ENCODE results near the gene EEF1A2.

The EEF1A2 gene

DNA sequence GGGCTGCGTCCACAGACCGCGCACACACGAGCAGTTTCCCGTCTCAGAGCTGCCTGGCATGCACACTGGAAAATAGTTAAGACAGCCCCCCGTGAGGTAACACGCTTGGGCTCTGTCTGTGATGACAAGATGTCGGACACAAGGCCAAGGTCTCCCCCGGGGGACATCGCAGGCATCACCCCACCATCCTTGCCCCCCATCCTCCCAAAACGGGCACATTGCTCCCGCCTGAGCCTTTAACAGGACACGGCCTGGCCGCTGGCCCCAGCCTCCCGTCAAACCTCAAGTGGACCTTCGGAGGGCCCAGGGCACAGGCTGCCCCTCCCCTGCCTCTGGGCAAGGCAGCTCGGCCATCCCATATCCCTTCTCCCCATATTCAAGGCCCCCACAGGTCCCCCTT lies 32.0 kb downstream of the EEF1A2 start:
- DNase-seq = no peak

DNA sequence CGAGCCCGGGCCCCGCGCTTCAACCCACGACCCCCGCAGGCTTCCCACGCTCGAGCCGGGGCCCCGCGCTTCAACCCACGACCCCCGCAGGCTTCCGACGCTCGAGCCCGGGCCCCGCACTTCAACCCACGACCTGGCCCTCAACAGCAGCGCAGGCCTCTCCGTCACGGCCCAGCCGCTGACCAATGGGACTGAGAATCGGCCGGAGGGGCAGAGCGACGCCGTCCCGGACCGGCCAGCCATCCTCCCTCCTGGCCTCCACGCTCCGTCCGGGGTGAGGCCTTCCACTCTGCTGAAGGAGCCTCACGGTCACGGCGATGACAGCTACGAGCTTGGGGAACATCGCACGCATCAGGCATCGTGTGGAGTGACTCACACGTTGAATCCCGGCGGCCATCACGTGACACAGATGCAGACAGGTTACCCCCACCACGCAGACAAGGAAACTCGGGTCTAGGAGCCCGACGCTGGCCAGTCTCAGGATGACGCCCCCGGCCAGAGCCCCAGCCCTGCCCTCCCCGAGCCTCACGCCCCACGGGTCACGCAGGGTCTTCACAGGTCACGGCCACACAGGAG lies 32.5 kb downstream of the EEF1A2 start:
- no peak for DNase-seq

DNA sequence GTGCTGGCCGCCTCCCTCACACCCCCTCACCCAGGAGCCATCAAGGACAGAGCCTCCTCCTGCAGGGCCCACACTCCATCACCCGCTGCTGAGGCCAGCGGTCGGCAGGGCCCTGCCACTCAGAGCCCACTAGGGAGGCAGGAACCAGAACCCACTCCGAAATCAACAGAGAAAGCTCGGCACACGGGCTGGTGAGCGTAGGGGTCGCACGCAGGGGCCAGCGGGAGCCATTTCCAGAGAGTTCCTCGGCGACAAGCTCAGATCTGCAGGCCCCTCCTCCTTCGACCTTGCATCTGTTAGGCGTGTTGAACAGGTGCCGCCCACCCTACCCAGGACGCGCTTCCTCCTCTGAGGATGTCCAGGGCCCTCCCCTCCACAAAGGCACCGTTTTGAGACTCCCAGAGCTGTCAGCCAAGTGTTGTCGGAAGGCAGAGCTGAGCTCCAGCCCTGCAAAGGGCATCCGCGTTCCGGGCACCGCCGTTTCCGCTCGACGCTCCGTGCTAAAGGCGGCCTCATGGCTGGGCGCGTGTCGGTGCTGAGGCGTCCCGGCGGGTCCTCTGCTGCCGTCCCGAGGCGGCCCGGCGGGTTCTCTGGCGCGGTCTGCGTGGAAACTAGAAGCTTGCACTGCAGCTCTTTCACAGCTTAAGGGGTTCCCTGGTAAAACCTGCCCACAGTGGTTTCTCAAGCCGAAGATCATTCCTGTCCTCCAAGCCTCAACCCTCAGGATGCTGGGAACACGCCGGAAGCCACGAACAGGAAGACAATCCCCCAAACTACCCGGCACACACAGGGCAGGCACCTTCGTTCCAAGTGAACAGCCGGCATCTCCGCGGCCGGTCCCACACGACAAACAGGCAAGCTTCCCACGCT lies 33.3 kb downstream of the EEF1A2 start:
- no peak for DNase-seq

DNA sequence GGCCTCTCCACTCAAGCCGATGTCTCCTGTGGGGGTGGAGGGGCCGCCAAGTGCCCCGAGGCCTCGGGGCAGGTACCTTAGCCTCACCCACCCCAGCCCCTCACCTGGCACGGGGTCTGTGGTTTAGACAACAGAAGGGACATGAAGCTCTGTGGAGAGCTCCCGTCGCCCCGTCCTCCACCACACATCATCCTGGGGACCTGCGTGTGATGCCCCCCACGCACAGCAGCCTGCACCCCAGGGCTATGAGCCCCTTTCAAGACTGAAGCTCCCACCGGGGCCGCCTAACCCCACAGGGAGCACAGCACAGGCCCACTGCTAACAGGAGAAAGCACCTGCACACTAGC lies 34.6 kb downstream of the EEF1A2 start:
- DNase-seq = no peak

DNA sequence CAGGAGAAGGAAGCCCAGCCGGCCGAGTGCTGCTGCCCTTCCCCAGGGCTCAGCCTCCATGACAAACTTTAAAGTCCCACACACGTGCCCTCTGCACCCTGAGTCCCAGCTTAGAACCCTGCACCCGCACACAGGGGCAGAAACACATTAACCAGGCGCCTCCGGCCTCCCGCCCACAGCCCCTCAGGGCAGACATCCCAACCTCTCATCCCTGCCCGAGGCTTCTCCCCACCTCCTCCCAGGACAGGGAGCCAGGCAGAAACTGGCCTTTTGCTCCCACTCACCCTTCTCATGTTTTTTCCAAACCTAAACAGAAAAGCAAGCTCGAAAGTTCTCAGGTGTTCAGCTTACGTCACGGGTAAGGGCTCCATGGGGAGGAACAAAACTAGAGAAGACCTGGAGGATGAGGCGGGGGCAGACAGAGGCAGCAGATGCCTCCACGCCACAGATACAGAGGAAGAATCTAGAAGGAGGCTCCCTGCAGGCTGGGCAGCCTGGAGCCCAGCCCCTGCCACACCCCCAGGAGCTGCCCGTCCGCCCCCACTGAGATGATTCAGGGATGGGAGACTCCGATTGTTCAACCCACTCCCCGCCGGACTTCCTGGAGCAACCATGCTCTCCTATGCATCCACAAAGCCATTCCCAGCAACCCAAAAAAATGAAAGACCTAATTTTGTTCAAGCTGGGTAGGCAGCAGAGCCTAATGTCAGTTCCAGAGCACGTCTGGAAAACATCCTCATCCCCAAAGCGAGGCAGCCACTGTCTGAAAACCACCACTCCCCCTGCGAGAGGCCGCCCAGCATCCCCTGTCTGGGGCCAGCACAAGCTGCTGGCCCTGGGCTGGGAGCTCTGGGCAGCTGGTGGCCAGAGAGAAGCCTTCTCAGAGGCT lies 35.2 kb downstream of the EEF1A2 start:
- no peak for DNase-seq

DNA sequence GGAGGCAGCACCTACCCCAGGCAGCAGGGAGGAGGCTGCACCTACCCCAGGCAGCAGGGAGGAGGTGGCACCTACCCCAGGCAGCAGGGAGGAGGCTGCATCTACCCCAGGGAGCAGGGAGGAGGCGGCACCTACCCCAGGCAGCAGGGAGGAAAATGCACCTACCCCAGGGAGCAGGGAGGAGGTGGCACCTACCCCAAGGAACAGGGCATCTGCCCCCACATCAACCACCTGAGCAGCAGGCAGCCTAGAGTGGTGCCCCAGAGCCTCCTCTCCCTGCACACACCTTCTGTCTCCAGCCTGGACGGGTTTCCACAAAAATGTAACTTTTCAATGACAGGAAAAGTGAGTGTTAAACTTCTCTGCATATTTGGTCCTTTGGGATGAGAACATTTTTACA lies 36.6 kb downstream of the EEF1A2 start:
- no peak for DNase-seq

DNA sequence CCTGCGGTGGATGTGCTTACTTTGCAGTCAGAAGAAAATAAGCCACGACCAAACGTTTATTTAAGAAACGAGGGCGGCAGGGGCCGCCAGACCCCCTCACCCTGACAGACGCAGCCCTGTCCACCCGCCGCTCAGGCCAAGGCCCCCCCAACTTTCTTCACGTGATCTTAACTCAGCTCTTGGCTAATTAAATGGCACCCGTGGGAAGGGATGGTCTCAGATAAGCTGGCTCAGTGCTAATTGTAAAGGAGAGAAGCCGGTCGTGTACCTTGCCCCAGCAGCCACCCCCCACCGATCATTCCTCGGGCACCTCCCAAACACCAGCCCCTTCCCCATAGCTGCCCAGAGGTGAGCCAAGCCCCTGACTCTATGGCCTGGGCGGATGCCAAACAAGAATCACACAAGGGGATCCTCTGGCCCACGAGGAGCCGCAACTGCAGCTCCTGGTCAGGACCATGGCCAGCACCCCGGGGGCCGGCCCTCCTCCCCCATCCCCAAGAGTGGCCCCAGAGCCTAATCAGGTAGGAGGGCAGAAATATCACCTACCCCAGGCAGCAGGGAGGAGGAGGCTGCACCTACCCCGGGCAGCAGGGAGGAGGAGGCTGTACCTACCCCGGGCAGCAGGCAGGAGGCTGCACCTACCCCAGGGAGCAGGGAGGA lies 37.6 kb downstream of the EEF1A2 start:
- no peak for DNase-seq

DNA sequence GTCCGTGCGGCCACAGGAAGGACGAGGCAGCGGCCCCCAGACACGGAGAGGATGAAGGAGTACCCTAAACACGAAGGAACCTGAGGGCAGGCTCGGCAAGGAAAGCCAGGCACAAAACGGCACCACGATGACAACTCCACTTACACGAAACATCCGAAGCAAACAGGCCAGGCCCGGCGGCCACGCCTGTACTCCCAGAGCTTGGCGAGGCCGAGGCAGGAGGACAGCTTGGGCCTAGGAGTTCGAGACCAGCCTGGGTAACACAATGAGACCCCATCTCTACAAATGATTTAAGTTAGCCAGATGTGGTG lies 39.9 kb downstream of the EEF1A2 start:
- DNase-seq = no peak

DNA sequence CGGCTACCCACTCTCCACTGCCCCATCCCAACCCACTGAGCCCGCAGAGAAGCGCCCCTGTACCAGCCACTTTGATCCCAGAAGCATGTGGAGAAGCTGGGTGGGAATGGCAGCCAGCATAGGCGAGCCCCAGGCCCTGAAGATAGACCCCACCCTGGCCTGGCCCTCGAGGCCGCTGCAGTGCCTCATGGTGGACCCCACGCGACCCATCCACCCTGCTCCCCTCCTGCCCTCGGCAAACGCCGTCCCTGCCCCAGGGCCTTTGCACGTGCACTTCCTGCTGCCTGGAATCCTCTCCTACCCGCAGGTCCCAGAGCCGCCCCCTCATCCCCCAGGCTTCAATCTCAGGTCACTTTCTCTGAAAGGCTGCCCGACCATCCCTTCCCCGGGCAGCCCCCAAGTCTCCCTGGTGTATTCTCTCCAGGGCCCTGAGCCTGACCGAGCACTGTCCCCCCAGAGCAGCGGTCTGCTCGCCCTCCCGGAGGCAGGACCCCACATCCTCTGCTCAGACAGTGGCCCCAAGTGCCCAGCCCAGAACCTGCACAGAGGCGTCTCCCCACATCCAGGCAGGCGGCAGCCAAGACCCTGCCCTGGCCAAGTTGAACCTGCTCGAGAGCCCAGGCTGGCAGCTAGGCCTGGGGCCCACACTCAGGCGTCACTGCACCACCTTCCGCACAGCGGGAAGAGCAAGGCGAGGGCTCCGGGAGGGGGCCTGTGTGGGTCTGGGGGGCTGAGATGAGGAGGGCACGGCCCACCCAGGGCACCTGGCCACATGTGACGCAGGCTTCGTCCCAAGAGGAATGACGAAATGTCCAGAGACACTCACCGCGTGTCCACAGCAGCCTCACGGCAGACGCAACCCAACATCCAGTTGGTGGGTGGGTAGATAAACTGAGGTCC lies 40.5 kb downstream of the EEF1A2 start:
- no peak for DNase-seq

DNA sequence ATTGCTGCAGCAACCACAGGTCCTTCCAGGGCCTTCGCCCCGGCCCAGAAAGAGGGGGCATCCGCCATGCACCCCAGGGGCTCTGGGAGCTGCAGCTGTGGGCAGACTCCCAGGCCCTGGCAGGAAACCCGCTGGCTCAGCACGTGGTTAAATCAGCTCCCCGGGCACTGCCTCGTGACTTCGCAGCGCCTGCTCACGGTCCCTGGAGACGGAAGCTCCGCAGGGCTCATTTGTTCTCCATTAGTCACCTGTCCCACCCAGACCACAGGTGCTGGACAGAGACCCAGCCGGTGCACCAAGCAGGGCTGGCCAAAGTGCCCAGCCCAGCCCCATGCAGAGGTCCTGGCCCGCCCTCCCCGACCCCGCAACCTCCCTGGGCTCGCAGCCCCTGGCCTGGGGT lies 41.1 kb downstream of the EEF1A2 start:
- no peak for DNase-seq

DNA sequence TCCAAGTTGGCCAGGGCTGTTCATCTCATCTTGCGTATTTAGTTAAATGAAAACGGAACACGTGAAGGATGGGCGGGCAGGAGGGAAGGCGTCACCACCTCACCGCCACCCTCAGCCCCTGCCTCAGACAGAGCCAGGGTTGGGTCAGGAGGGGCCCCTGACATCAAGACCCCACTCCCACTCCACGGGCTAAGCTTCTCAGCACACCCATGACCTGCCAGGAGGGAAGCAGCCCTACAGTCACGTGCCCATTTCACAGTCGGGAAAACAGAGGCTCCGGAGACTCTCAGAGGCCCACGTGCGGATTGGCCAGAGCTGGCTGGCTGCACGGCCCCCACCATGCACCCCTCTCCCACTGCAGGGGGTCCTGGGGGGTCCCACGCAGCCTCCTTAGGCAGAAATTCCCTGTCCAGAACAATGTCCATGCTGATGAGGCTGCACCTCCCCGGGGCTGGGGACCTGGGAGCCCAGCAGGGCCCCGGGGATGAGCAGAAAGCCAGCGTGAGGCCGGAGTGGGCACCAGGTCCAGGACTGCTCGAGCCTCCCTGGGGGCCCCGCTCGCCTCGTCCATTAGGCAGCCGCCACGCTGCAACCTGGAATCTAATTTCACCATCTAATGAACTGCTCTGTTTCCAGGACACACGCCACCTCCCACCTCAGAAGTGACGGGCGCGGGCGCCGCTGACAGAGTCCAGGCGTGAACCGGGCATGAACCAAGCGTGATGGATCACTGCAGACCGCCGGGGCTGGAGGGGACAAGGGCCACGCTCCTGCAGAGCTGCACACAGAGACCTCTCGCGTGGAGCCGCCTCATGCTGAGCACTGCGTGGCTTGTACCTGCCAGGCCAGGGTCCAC lies 42.2 kb downstream of the EEF1A2 start:
- DNase-seq = no peak

DNA sequence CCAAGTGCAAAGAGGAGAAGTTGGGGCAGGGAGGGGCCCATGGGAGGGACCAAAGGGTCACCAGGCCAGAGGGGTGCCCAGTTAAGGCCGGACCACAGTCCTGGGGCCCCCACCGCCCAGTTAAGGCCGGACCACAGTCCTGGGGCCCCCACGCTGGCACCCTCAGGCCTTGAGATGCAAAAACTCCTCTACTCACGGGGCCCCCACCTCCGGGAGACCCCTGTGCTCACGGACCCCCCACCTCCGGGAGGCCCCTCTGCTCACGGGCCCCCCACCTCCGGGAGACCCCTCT lies 43.4 kb downstream of the EEF1A2 start:
- no peak for DNase-seq

DNA sequence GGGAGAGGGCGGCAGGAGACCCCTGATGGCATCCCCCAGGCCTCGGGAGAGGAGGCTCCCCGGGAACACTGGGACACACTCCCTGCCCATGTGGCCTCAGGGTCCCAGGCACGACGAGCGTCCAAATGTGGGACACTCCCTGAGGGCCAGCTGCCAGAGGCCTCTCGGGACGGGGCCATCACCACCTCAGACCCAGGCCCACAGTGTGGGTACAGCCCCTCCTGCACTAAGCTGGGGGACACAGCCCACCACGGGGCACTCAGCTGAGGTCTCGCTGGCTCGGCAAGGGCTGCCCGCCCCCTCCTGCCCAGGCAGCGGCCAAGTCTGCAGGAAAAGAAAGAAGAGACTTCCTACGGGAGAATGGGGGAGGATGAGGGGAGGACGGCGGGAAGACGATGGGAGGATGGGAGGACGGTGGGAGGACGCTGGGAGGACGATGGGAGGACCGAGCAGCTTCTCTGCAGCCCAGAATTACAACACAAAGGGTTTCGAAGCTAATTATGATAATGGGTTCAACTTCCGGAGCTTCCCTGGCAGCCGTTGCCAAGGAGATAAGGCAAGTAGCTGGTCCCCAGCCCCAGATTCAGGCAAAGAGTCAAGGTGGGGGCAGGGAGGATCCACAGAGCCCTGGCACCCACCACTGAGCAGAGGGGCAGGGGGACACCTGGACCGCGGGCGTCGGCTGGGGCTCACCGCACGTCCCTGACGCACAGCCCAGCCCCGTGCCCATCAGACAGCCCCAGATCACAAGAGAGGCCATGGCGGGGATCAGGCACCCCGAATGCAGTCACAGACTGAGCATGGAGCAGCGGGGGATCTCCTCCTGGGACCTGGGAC lies 43.9 kb downstream of the EEF1A2 start:
- no peak for DNase-seq

DNA sequence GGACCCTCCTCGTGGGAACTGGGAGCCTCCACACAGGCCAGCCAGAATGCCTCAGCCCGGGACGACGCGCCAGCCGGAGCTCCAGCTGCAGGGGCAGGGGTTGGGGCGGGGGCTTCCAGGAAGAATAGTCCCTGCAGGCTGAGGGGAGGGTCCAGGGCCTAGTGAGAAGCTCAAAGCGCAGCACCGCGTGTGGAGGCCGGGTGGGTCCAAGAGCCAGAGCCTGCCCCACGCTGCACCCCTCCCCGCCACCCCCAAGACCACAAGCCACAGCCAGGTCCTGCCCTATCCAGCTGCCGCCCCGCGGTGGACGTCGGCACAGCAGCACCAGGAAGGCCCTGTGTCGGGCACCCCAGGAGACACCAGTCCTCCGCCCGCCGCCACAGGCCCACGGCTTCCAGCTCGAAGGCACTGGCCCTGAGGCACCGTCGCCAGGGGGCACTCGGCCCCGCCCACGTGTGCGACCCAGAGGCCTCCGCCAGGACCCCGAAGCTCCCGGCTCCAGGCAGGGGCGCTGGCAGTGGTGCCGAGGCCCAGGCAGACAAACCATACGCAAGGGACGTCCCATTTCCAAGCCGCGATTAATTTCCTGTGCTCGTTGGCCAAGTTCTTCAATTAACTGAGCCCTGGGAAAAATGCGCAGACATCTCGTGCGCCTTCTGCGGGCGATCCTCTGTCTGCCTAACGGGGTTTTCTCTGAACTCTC lies 45.9 kb downstream of the EEF1A2 start:
- DNase-seq = peak; percentile 67

DNA sequence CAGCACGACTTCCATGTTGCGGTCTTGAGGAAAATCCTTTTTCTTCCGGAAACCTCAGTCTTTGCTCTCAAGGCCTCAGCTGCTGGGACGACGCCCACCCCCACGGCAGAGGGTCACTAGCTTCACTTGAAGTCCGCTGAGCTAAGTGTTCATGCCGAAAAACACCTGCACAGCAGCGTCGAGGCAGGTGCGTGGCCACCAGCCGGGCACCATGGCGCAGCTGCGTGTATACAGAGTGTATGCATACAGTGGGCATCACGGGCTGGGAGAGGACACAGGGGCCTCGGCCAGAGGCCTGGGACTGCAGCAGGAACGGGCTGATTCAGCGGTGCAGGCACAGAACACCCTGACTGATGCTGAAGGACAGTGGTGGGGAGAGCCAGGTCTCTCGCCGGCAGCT lies 46.5 kb downstream of the EEF1A2 start:
- no peak for DNase-seq

DNA sequence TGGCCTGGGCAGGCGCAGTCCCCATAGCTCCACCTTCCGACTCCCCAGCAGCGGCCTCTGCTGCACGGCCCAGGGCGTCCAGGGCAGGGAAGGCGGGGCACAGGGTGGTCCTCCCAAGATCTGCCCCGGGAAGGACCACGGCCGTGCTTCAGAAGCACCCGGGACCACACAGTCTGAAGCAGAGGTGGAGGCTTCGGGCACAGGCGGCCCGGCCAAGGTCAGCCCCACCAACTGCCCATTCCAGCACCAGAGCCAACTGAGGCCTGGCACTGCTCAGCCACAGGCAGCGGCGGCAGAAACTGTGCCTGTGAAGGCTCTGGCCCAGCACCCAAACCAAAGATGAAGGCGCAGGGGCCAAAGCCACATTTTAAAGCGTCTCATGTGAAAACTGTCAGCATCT lies 47.1 kb downstream of the EEF1A2 start:
- DNase-seq = no peak

DNA sequence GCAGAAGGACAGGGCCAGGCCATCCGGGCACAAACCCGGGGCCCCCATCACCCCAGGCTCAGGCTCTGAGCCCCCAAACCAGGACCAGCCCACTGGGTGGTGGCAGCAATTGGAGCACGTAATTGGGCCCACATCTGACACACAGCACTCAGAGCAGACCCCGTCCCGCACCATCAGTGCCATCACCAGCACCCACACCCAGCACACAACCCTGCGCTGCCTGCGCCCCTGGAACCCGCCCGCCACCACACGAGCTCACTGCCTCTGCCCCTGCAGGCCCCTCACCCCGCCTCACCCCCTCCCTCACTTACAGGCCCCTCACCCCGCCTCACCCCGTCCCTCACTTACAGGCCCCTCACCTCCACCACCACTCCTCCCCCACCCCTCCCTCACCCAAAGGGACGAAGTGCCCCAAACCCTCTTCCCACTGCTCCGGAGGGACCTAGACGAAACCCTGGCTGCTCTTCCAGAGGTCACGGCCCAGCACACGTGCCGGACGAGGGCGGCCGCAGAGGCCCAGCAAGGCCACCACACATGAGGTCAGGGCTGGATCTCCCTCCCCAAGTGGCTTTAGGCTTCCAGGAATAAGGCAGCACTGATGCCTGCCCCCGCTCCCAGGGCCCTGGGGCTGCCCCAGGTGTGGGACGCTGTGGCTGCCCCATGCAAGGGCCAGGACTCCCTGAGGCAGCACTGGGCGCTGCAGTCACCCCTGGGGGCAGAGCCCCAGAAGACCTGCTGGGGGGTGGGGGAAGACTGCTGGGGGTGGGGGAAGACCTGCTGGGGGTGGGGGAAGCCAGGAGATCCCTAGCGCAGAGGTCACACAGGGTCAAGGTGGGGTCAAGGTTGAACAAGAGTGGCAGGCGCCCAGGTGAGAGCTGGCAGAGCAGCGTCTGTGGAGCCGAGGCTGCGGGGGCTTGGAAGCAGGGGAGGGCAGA lies 48.8 kb downstream of the EEF1A2 start:
- DNase-seq = no peak

DNA sequence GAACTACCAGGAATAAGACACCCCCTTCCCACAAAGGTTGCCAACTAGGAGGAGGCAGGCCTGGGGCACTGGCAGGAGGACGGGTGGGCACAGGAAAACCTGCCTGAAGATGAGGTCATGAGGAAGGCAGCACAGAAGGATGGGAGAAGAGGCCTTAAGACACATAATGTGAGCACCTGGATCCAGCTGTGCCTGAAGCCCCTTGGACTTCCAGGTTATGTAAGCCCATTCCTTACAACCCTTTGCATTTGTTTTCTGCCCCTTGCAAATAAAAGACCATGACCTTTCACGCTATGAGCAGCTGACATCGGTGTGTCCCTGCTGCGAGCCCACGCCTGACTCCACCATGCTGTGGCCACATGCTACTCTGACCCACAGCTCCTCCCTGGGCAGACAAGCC lies 49.9 kb downstream of the EEF1A2 start:
- DNase-seq = no peak

DNA sequence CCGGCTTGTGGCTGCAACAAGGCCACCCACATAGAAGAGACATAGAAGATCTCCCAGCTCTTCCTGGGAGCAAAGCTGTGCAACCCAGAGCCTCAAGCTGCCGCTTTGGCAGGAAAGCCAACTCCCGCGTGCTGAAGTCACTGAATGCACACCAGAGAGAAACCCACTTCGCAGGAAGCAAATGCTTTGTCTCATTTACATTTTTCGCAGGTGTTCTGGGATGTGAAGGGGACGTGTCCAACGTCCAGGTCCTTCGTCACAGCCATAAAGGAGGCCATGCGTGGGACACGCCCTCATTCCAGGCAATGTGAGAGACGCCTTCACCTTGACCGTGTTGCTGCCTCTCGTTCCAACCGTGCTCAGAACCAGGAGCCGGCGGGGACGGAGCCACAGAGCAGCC lies 50.9 kb downstream of the EEF1A2 start:
- DNase-seq = no peak

All from left hindlimb (tissue), 1 donor.